Erythroblast (primary cell): ENCODE results near the gene HDAC10.
"Not testable (repeated sequence)": the region's sequence is repeated elsewhere in the genome, so short reads cannot be mapped to it uniquely, and the experiment has no call there.

Experiments used
- DNase-seq, 2 experiments: peaks; one replicate each; lab custom pipeline; 2025; lab: John Stamatoyannopoulos, UW
- GATA1 ChIP-seq: IDR thresholded peaks from 2 replicates; pipeline ENCODE4 v1.6.1; 2011; ENCODE audit warnings: low read depth, mild to moderate bottlenecking, control low read depth, low read length, moderate library complexity
- POLR2A ChIP-seq: IDR thresholded peaks from 2 replicates; pipeline ENCODE4 v1.6.1; 2011; ENCODE audit warnings: mild to moderate bottlenecking, low read length

The HDAC10 gene

DNA sequence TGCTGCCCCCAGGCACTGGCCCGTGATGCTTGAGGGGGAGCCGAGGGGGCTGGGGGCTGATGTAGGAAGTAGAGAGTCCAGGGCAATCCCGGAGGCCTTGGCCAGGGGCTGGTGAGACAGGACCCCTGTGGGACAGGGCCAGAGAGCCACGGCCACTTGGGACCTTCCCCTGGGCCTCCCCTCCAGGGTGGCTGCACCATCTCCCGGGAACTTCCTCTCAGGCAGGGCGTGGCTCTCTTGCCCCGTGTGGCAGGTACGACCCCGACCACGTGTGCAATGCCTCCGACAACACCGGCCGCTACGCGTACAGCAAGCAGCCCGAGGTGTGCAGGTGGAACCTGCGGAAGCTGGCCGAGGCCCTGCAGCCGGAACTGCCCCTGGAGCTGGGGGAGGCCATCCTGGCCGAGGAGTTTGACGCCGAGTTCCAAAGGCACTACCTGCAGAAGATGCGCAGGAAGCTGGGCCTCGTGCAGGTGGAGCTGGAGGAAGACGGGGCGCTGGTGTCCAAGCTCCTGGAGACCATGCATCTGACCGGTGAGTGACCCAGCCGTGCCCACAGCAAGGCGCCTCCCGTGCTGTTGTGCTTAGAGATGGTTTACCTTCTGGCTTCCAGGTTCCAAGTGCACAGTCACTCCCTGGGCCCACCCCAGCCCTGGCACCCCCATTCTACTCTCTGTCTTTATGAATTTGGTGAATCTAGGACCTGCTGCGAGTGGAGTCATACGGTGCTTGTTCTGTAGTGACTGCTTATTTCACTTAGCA is 40.5 kb downstream of the HDAC10 start:
- no peak for TF ChIP-seq POLR2A
- no peak for TF ChIP-seq GATA1

DNA sequence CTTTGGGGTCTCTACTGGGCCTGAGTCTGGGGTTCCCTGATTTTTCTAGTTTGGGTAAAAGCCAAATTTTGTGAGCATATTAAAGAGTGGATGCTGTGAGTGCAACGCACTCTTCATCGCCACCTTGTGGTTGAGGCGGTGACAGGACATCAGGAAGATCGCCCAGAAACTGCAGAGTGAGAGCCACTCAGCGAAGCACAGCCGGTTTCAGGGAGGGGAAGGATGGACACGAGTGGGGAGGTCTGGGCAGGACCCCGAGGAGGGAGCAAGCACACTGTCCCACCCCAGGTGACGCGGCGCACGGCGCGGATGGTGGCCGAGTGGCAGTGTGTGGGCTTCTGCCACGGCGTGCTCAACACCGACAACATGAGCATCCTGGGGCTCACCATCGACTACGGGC is 41.2 kb downstream of the HDAC10 start:
- no peak for TF ChIP-seq GATA1
- TF ChIP-seq POLR2A: no peak
- DNase-seq: peak; percentile 71 to 83

More for the DNA sequence above, 40.5 kb downstream of the HDAC10 start:
- DNase-seq: no peak

DNA sequence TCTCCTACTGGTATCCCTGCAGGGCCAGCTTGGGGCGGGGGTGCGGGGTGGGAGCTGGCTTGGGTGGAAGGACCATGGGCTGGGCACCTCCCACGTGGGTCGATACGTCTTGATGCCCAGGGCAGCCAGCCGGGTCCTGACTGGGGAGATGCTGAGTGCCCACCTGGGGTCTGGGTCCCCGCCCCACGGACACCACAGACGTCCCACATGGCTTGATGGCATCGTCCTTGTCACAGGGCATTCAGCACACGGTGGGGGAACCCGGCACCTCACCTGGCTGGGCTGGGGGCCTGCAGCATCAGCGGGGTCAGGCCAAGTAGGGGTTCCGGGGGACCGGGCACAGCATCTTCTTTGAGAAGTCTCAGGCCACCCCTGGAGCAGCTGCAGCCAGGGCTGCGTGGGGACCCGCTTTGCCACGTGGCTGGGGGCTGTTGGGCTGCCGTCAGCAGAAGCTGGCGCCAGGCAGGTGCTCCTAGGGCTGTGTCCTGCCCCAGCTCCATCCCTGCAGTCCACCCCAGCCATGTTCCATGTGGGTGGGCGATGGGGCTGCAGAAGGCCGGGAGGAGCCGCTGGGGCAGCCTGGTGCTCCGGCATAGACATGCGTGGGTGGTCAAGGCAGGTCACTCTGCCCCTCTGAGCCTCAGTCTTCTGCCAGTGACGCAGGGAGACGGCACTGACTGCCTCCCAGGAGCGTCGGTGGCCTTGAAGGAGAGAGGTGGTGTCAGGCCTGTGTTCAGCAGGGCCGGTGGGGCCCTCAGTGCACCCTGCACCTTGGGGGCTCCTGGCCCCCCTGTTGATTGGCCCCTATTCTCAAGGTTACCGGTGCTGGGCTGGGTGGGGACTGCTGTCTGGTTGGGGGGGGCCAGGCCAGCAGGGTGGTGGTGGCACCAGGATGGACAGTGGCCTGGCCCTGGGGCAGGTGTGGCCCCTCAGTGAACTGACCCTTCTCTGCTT is 41.8 kb downstream of the HDAC10 start:
- TF ChIP-seq POLR2A (peak; percentile 15), GATA1 (no peak)
- no peak for DNase-seq

DNA sequence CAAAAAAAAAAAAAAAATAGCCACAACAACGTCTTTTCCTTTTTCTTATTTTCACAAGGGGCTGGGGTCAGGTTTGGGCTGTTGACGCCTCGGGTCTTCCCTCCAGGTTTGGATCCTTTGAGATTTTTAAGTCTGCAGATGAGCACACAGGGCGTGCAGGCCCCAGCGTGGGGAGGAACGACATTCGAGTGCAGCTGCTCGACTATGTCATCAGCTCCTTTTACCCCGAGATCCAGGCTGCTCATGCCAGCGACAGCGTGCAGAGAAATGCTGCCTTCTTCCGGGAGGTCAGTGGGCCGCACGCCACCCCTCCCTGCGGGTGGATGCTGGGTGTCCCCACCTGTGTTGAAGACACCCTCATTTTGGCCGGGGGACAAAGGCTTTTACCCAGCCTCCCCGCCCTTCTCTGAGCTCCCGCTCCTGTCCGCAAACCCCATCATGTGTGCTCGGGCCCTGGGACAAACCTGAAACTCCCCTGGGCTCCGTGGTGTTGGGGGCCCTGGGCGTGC is 42.6 kb downstream of the HDAC10 start:
- DNase-seq: no peak
- TF ChIP-seq GATA1: no peak
- no peak for TF ChIP-seq POLR2A

DNA sequence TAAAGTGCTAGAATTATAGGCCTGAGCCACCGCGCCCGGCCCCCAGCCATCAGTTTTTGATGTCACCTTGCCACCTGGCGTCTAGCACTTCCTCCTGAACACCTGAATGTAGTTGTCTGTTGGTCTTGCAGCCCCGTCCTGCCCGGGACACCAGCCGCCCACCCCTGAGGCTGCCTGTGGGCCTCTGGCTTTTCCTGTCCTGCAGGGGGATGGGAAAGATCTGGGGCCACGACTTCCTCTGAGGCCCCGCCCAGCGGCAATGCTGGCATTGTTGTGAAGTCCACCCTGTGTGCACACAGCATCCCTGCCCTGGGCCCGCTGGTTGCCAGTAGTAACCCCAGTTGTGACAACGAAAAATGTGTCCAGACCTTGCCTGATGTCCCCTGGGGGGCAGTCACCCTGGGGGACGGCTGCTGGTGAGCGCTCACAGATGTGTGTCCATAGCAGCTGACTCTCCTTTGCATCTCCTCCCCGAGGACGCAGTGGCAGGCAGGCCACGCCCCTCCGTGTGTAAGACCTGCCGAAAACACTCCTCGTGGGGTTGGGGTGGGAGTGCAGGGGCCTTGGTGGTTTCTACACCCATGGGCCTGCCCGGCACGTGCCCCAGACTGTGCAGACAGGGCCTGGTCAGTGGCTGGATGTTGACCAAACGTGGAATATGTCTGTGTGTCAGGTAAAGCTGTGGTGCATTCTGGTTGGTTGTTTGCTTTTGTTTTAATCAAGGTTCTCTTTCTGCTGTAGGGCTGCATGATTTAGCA is 43.5 kb downstream of the HDAC10 start:
- TF ChIP-seq GATA1: no peak
- TF ChIP-seq POLR2A: no peak
- no peak for DNase-seq

DNA sequence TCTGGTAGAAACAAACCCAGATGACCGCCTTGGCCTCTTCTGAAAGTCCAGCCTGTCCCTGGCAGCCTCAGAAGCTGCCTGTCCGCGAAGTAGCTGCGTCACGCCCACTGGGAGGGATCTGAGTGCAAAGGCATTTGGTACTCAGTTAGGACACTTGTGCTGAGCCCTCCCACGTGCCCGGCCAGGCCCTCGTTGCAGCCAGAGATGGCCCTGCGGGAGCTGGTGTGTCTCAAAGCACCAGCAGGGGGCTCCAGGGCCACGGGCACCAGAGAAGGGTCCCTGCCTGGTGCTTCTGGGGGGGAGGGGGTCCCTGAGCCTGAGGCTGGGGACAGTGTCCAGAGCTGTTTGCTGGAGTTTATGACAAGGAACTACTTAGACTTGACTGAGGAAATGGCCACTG is 44.5 kb downstream of the HDAC10 start:
- DNase-seq: peak; percentile 25 to 28

DNA sequence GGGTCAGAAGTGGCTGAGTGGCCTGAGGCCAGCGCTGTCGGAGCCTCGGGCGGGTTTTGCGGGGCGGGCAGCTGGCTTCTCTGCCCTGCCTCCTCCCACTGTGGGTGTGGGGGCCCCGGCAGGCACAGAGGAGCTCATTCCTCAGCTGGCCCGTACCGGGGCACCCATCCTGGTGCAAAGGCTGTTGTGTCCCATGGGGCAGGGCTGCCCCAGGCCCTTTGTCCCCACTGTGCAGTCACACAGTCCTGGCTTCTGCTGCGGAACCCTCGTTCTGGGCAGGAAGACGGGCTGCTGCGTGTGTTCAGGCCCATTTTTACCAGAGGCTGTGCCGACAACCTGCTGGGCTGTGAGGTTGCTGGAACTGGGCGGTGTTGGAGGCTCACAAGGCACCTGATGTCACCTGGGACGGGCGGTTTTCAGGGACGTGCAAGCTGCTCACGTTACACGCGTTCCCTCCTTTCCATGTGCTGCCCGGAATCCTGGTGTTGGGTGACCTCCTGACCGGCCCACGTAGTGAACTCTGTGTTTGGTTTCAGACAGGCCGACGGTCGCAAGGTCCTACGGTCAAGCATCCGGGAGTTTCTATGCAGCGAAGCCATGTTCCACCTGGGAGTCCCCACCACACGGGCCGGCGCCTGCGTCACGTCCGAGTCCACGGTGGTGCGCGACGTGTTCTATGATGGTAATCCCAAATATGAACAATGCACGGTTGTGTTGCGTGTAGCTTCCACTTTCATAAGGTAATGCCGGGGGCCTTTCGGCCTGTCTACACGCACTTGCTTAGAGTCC is 45.1 kb downstream of the HDAC10 start:
- no peak for DNase-seq
- TF ChIP-seq GATA1: no peak
- TF ChIP-seq POLR2A: no peak

More for the DNA sequence above, 44.5 kb downstream of the HDAC10 start:
- no peak for TF ChIP-seq POLR2A
- TF ChIP-seq GATA1: no peak

DNA sequence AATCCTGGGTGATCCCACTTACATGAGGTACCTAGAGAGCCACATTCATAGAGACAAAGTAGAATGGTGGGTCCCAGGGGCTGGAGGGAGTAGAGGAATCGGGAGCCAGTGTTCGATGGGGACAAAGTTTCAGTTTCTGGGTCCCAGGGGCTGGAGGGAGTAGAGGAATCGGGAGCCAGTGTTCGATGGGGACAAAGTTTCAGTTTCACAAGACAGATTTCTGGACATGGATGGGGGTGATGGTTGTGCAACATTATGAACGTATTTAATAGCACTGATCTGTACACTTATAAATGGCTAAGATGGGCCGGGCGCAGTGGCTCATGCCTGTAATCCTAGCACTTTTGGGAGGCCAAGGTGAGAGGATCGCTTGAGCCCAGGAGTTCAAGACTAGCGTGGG is 46.1 kb downstream of the HDAC10 start:
- not testable (repeated sequence) for DNase-seq

DNA sequence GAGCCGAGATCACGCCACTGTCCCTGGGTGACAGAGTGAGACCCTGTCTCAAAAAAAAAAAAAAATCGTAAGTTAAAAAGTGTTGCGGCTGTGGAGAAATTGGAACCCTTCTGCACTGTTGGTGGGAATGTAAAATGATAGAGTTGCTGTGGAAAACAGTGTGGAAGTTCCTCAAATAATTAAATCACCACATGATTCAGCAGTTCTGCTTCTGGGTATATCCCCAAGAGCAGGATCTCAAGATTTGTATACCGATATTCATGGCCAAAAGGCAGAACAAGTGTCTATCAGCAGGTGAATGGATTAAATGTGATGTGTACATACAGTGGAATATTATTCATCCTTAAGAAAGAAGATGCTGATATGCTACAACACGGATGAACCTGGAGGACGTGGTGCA is 46.5 kb downstream of the HDAC10 start:
- no peak for DNase-seq
- TF ChIP-seq POLR2A (no peak), GATA1 (no peak)

DNA sequence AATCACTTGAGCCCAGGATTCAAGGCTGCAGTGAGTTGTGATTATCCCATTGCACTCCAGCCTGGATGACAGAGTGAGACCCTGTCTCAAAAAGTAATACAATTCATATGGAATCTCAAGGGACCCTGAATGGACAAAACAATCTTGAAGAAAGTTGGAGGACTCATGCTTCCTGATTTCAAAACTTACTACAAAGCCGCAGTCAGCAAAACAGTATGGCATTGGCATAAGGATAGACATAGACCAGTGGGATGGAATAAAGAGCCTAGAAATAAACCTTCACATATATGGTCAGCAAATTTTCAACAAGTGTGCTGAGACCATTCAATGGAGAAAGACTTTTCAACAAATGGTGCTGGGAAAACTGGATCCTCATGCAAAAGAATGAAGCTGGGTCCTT is 47.8 kb downstream of the HDAC10 start:
- TF ChIP-seq POLR2A (no peak), GATA1 (no peak)
- no peak for DNase-seq

DNA sequence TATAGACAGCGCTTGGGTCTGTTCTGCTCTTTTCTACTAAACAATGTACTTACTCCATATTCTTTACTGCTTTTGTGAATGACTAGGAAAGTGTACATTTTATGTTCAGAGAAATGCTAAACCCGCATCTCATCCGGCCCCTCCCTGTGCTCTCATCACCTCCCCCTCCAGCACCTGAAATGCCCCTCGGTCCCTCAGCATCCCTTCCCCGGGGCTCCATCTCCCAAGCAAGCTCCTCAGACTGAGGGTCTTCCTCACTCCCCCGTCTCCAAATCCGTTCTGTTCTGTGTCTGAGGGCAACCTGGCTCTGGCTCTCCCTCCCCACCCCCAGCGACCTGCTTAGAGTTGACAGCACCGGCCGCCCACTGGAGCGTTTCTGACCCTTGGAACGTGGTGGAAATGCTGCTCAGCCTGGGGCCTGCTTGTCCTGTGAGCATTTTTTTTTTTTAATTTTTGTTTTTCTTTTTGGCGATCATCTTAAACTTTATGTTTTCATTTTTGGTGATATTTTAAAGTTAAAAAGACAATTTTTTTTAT is 48.9 kb downstream of the HDAC10 start:
- DNase-seq: no peak
- no peak for TF ChIP-seq GATA1
- TF ChIP-seq POLR2A: no peak

DNA sequence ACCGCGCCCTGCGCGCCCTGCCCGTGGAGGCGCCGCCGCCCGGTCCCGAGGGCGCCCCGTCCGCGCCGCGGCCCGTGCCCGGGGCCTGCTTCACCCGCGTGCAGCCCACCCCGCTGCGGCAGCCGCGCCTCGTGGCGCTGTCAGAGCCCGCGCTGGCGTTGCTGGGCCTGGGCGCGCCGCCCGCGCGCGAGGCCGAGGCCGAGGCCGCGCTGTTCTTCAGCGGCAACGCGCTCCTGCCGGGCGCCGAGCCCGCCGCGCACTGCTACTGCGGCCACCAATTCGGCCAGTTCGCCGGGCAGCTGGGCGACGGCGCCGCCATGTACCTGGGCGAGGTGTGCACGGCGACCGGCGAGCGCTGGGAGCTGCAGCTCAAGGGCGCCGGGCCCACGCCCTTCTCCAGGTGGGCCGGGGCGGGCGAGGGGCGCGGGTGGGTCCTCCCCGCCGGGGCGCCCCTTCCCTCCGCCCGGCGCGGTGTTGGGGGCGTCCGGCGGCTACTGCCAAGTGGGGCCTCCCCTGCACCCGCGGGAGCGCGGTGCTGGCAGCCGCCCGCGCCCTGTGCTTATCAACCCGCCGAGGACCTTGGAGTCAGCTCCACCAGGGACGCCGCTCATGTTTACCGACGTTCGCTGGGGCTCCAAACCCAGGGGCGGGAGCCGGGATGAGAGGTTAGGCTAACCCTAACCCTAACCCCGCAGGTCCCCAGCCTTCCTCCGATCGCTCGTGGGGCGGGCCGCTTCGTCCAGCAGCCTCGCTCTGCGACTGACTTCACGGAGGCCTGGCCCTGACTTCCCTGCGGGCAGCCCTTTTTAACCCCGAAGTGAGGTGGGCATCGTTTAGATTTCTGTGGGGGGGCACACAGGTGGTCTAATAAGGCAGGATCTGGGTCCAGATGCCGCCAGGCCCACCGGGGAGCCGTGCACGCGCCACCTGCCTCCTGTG is 49.6 kb downstream of the HDAC10 start:
- no peak for TF ChIP-seq GATA1
- peak; percentile 76 to 78 for DNase-seq
